Epidermal melanocyte (primary cell): ENCODE results near the gene MCRIP1.

Experiments
- DNase-seq: peaks from one replicate; pipeline ENCODE4 v3.0.0; 2011; ENCODE audit warnings: low spot score; ENCODE audit not compliant: insufficient read length

Gene MCRIP1

GRCh38 chr17:81805707-81806460 lies 27.2 kb downstream of the MCRIP1 start:
- DNase-seq, result no peak

GRCh38 chr17:81804559-81805399 lies 28.3 kb downstream of the MCRIP1 start:
- no peak for DNase-seq

GRCh38 chr17:81803728-81804558 lies 29.1 kb downstream of the MCRIP1 start, which contains the start of gene GCGR:
Gene GCGR (plus strand): TSS chr17:81804150. CDS start chr17:81809019, 4,869 bp downstream.
- DNase-seq, result no peak

- DNase-seq, result no peak
Observed at GRCh38 chr17:81802856-81803643, 30.0 kb downstream of the MCRIP1 start.

- DNase-seq, result no peak
Observed at GRCh38 chr17:81802048-81802758, 30.9 kb downstream of the MCRIP1 start.

- DNase-seq, result no peak
Observed at GRCh38 chr17:81801327-81801726, 31.8 kb downstream of the MCRIP1 start.

GRCh38 chr17:81794509-81794908 lies 38.6 kb downstream of the MCRIP1 start:
- no peak for DNase-seq

GRCh38 chr17:81794074-81794476 lies 39.0 kb downstream of the MCRIP1 start:
- no peak for DNase-seq

- no peak for DNase-seq
Observed at GRCh38 chr17:81792675-81793615, 40.1 kb downstream of the MCRIP1 start.
